Stimulated activated CD4-positive, alpha-beta T cell treated with anti-CD3 and anti-CD28 coated beads, Interleukin-15, amount 100 ng/mL, for 48 hours (primary cell): Measurements from ENCODE around the gene CAMK2D.
"Not testable (repeated sequence)": the region's sequence is repeated elsewhere in the genome, so short reads cannot be mapped to it uniquely, and the experiment has no call there.

Experiments
- DNase-seq, 2 donors: peaks; one replicate each; pipeline ENCODE4 v3.0.0-alpha.2; 2020; ENCODE audit warnings: low read depth in 2 of 2

The CAMK2D gene

GRCh38 chr4:113761620-113762185 is at the start of gene CAMK2D:
Gene CAMK2D (minus strand): TSS chr4:113761738. CDS start chr4:113761068, 670 bp downstream.
- peak; percentile 81 to 82 for DNase-seq

GRCh38 chr4:113810906-113811305 is 49.4 kb upstream of the CAMK2D start:
- no peak for DNase-seq

GRCh38 chr4:113809311-113809710 is 47.8 kb upstream of the CAMK2D start:
- DNase-seq = no peak

GRCh38 chr4:113806850-113807249 is 45.3 kb upstream of the CAMK2D start:
- no peak for DNase-seq

- DNase-seq = no peak
Observed at GRCh38 chr4:113801882-113802281, 40.3 kb upstream of the CAMK2D start.

GRCh38 chr4:113796381-113796780 is 34.8 kb upstream of the CAMK2D start:
- not testable (repeated sequence) for DNase-seq

GRCh38 chr4:113790478-113790877 is 28.9 kb upstream of the CAMK2D start:
- no peak for DNase-seq

- DNase-seq = no peak
Observed at GRCh38 chr4:113788888-113789287, 27.4 kb upstream of the CAMK2D start.

- DNase-seq = no peak
Observed at GRCh38 chr4:113785781-113786180, 24.2 kb upstream of the CAMK2D start.

GRCh38 chr4:113784497-113785250 is 23.1 kb upstream of the CAMK2D start:
- DNase-seq = no peak

- DNase-seq = no peak
Observed at GRCh38 chr4:113783701-113784100, 22.2 kb upstream of the CAMK2D start.

- no peak for DNase-seq
Observed at GRCh38 chr4:113783289-113783688, 21.8 kb upstream of the CAMK2D start.

- no peak for DNase-seq
Observed at GRCh38 chr4:113781439-113782040, 20.0 kb upstream of the CAMK2D start.

GRCh38 chr4:113776679-113777078 is 15.1 kb upstream of the CAMK2D start:
- no peak for DNase-seq

- DNase-seq = no peak
Observed at GRCh38 chr4:113776016-113776415, 14.5 kb upstream of the CAMK2D start.

GRCh38 chr4:113773756-113774155 is 12.2 kb upstream of the CAMK2D start:
- no peak for DNase-seq

GRCh38 chr4:113773014-113773413 is 11.5 kb upstream of the CAMK2D start:
- DNase-seq = no peak

GRCh38 chr4:113772319-113772718 is 10.8 kb upstream of the CAMK2D start:
- no peak for DNase-seq

- no peak for DNase-seq
Observed at GRCh38 chr4:113769744-113770143, 8.2 kb upstream of the CAMK2D start.

GRCh38 chr4:113768952-113769351 is 7.4 kb upstream of the CAMK2D start:
- no peak for DNase-seq

GRCh38 chr4:113766882-113767281 is 5.3 kb upstream of the CAMK2D start:
- DNase-seq = no peak

- no peak for DNase-seq
Observed at GRCh38 chr4:113764720-113765264, 3.3 kb upstream of the CAMK2D start.

GRCh38 chr4:113763923-113764322 is 2.4 kb upstream of the CAMK2D start:
- not testable (repeated sequence) for DNase-seq
